Measurements from ENCODE around the gene KRT5.

KRT5 gene

GRCh38 chr12:52539083-52539820 is 19.1 kb upstream of the KRT5 start:
- TF ChIP-seq MAX (IDR thresholded peaks at IDR 0.05): no peak
- TF ChIP-seq NFIC (IDR thresholded peaks at IDR 0.05): peak; percentile 95
- peak; percentile 23; the same call in 1 of the 2 replicates for TF ChIP-seq TEAD4 (IDR thresholded peaks at IDR 0.05)
- no peak for TF ChIP-seq REST (IDR thresholded peaks at IDR 0.05; ENCODE audit: low read depth)
- TF ChIP-seq EP300 (IDR thresholded peaks at IDR 0.05; ENCODE audit: borderline replicate concordance): peak; percentile 61; the same call in 1 of the 2 replicates
- peak; percentile 67 for TF ChIP-seq TCF12 (IDR thresholded peaks at IDR 0.05; ENCODE audit: low read depth)
- TF ChIP-seq CREB1 (IDR thresholded peaks at IDR 0.05; ENCODE audit: low read depth): no peak

- TF ChIP-seq TCF12 (IDR thresholded peaks at IDR 0.05; ENCODE audit: low read depth) (no peak), NFIC (IDR thresholded peaks at IDR 0.05) (no peak), EGR1 (IDR thresholded peaks at IDR 0.05) (no peak), RAD21 (IDR thresholded peaks at IDR 0.05; ENCODE audit: low read depth) (no peak), EP300 (IDR thresholded peaks at IDR 0.05; ENCODE audit: borderline replicate concordance) (no peak), USF1 (IDR thresholded peaks at IDR 0.05) (no peak), YY1 (IDR thresholded peaks at IDR 0.05; ENCODE audit: low read depth) (no peak), TEAD4 (IDR thresholded peaks at IDR 0.05) (no peak), REST (IDR thresholded peaks at IDR 0.05; ENCODE audit: low read depth) (no peak), MAX (IDR thresholded peaks at IDR 0.05) (no peak), ZBTB7A (IDR thresholded peaks at IDR 0.05; ENCODE audit: low read depth) (no peak), TAF1 (IDR thresholded peaks at IDR 0.05; ENCODE audit: low read depth) (no peak)
Measured at GRCh38 chr12:52537101-52537500, 16.9 kb upstream of the KRT5 start.

GRCh38 chr12:52535574-52535973 is 15.4 kb upstream of the KRT5 start:
- TF ChIP-seq TEAD4 (IDR thresholded peaks at IDR 0.05): no peak
- TF ChIP-seq TCF12 (IDR thresholded peaks at IDR 0.05; ENCODE audit: low read depth): no peak
- TF ChIP-seq REST (IDR thresholded peaks at IDR 0.05; ENCODE audit: low read depth): no peak
- no peak for TF ChIP-seq MAX (IDR thresholded peaks at IDR 0.05)
- no peak for TF ChIP-seq CREB1 (IDR thresholded peaks at IDR 0.05; ENCODE audit: low read depth)

GRCh38 chr12:52534482-52534881 is 14.3 kb upstream of the KRT5 start:
- TF ChIP-seq REST (IDR thresholded peaks at IDR 0.05; ENCODE audit: low read depth) (no peak), CREB1 (IDR thresholded peaks at IDR 0.05; ENCODE audit: low read depth) (no peak), FOXM1 (IDR thresholded peaks at IDR 0.05; ENCODE audit: borderline replicate concordance, low read depth) (no peak), TEAD4 (IDR thresholded peaks at IDR 0.05) (no peak), MAX (IDR thresholded peaks at IDR 0.05) (peak; percentile 20; the same call in 1 of the 2 replicates), EGR1 (IDR thresholded peaks at IDR 0.05) (no peak), TAF1 (IDR thresholded peaks at IDR 0.05; ENCODE audit: low read depth) (no peak), RAD21 (IDR thresholded peaks at IDR 0.05; ENCODE audit: low read depth) (peak; percentile 65), ZBTB7A (IDR thresholded peaks at IDR 0.05; ENCODE audit: low read depth) (no peak), USF1 (IDR thresholded peaks at IDR 0.05) (0 out of 2 replicates have a peak, but pooled peaks have one; percentile 9), YY1 (IDR thresholded peaks at IDR 0.05; ENCODE audit: low read depth) (no peak)

Measured in Ishikawa (cell line).